WTC11 (cell line): ENCODE results near the gene KCNJ4. TPM values are rescaled to one million over a fixed set of nuclear protein-coding genes. Genes with fewer than 3 reads are reported as not detected.
A peak's percentile ranks its signal among the peaks of the same experiment; 100 is the strongest.

Source experiments
- ATAC-seq: fragments of 200-7000 bp; cut with Tn5 transposase; 2 replicates; pipeline ENCODE4 v1.10.0; 2021; ENCODE audit warnings: mild to moderate bottlenecking, moderate library complexity
- CTCF ChIA-PET: fragments of 300-600 bp; sonication (Branson Sonifier 250); formaldehyde crosslinking; loops from one replicate; lab custom pipeline; 2021; ENCODE audit warnings: antibody characterized with exemption; lab: Charles Lee
- POLR2A ChIA-PET: fragments of 350-600 bp; sonication (Branson Sonifier 250); formaldehyde crosslinking; loops from one replicate; lab custom pipeline; 2021; ENCODE audit warnings: antibody characterized with exemption; lab: Charles Lee
- DNase-seq: peaks from one replicate; pipeline ENCODE4 v3.0.0; 2021; ENCODE audit warnings: low spot score
- H3K27ac Mint-ChIP-seq: 2 replicates; pipeline ENCODE4 v1.8.0; 2021; ENCODE audit warnings: mixed read lengths
- H3K27me3 Mint-ChIP-seq: 2 replicates; pipeline ENCODE4 v1.8.0; 2021; ENCODE audit warnings: low read depth, mild to moderate bottlenecking, moderate library complexity, mixed read lengths
- H3K36me3 Mint-ChIP-seq: 2 replicates; pipeline ENCODE4 v1.8.0; 2021; ENCODE audit warnings: mixed read lengths
- H3K4me1 Mint-ChIP-seq: 2 replicates; pipeline ENCODE4 v1.8.0; 2022; ENCODE audit warnings: mixed read lengths
- H3K4me3 Mint-ChIP-seq: 2 replicates; pipeline ENCODE4 v1.8.0; 2021; ENCODE audit warnings: mild to moderate bottlenecking, moderate library complexity, mixed read lengths
- H3K9me3 Mint-ChIP-seq: 2 replicates; pipeline ENCODE4 v1.8.0; 2021; ENCODE audit warnings: mixed read lengths
- ATF3 ChIP-seq: sonication (generic); formaldehyde crosslinking; conservative IDR thresholded peaks from 2 replicates; pipeline ENCODE4 v1.8.1; 2022; ENCODE audit warnings: mild to moderate bottlenecking, missing genetic modification reagents
- CDX4 ChIP-seq: fragments of 250-450 bp; sonication (Bioruptor Pico); IDR thresholded peaks from 2 replicates; pipeline ENCODE4 v1.9.0; 2021; ENCODE audit warnings: moderate library complexity, mild to moderate bottlenecking, inconsistent platforms, borderline replicate concordance
- GRHL2 ChIP-seq: fragments of 250-450 bp; sonication (Bioruptor Pico); IDR thresholded peaks from 2 replicates; pipeline ENCODE4 v1.8.0; 2022; ENCODE audit warnings: mild to moderate bottlenecking, moderate library complexity; ENCODE audit not compliant: insufficient replicate concordance, severe bottlenecking
- MXD4 ChIP-seq: fragments of 250-450 bp; sonication (Bioruptor Pico); IDR thresholded peaks from 2 replicates; pipeline ENCODE4 v1.8.0; 2021; ENCODE audit warnings: mild to moderate bottlenecking, moderate library complexity, borderline replicate concordance
- MYBL2 ChIP-seq: sonication (generic); formaldehyde crosslinking; IDR thresholded peaks from 2 replicates; pipeline ENCODE4 v1.8.1; 2023; ENCODE audit warnings: mild to moderate bottlenecking, moderate library complexity, missing genetic modification reagents
- NFATC4 ChIP-seq: fragments of 250-450 bp; sonication (Bioruptor Pico); IDR thresholded peaks from 2 replicates; pipeline ENCODE4 v1.9.0; 2021; ENCODE audit warnings: mild to moderate bottlenecking
- PRRX2 ChIP-seq: fragments of 250-450 bp; sonication (Bioruptor Pico); IDR thresholded peaks from 2 replicates; pipeline ENCODE4 v1.8.0; 2021; ENCODE audit warnings: mild to moderate bottlenecking
- SMAD3 ChIP-seq: sonication (generic); formaldehyde crosslinking; IDR thresholded peaks from 2 replicates; pipeline ENCODE4 v1.8.0; 2022; ENCODE audit warnings: missing genetic modification reagents, mild to moderate bottlenecking, borderline replicate concordance
- SMAD4 ChIP-seq: sonication (generic); formaldehyde crosslinking; IDR thresholded peaks from 2 replicates; pipeline ENCODE4 v1.8.0; 2022; ENCODE audit warnings: mild to moderate bottlenecking, missing genetic modification reagents
- USF1 ChIP-seq: sonication (generic); formaldehyde crosslinking; IDR thresholded peaks from 2 replicates; pipeline ENCODE4 v1.8.0; 2022; ENCODE audit warnings: mild to moderate bottlenecking, missing genetic modification reagents
- ZBTB21 ChIP-seq: sonication (generic); formaldehyde crosslinking; IDR thresholded peaks from 2 replicates; pipeline ENCODE4 v1.8.1; 2023; ENCODE audit warnings: mild to moderate bottlenecking, missing genetic modification reagents, borderline replicate concordance
- ZNF138 ChIP-seq: sonication (generic); formaldehyde crosslinking; conservative IDR thresholded peaks from 2 replicates; pipeline ENCODE4 v1.8.1; 2022; ENCODE audit warnings: mild to moderate bottlenecking, moderate library complexity, missing genetic modification reagents
- total RNA-seq: library from RNA; stranded (reverse); gene quantifications from 3 replicates; pipeline ENCODE4 v1.2.3, GENCODE V29; 2021
- TF ChIP-seq, protein P1 (sequence below): fragments of 200-600 bp; IDR thresholded peaks from 2 replicates; pipeline ENCODE4 v1.8.0; 2022; ENCODE audit warnings: antibody characterized with exemption
- TF ChIP-seq, protein P2 (sequence below): sonication (generic); formaldehyde crosslinking; IDR thresholded peaks from 2 replicates; pipeline ENCODE4 v1.8.1; 2023; ENCODE audit warnings: mild to moderate bottlenecking, missing genetic modification reagents, moderate library complexity
- TF ChIP-seq, protein P3 (sequence below): sonication (generic); formaldehyde crosslinking; IDR thresholded peaks from 2 replicates; pipeline ENCODE4 v1.8.1; 2023; ENCODE audit warnings: mild to moderate bottlenecking, missing genetic modification reagents, borderline replicate concordance
- TF ChIP-seq, protein P4 (sequence below): fragments of 250-450 bp; sonication (Bioruptor Pico); IDR thresholded peaks from 2 replicates; pipeline ENCODE4 v1.9.0; 2021; ENCODE audit warnings: mild to moderate bottlenecking
- TF ChIP-seq, protein P5 (sequence below): sonication (generic); formaldehyde crosslinking; IDR thresholded peaks from 2 replicates; pipeline ENCODE4 v1.8.0; 2023; ENCODE audit warnings: missing genetic modification reagents, mild to moderate bottlenecking, borderline replicate concordance

KCNJ4 gene
- total RNA-seq, 1 experiment from 2014 or later = 3.1 TPM

DNA sequence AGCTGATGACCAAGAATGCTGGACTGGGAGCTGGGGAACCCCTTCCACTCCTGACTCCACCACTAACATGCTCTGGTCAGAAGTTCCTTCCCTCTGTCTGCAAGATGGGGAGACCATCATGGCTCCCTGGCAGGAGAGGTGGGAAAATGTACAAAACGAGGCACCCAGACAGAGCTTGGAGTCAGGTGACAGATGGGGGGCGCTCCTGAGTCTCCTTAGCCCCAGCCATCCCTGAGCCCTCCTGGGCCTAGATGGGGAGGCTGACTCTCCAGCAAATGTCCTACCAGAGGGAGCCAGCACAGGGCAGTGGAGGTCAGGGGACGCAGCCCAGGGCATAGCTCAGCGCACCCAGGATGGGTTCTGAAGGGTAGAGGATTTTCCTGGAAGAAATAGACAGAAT lies 20.0 kb downstream of the KCNJ4 start:
- peak; percentile 75 for DNase-seq
- ATAC-seq = peak; percentile 91
- TF ChIP-seq, protein P1, sequence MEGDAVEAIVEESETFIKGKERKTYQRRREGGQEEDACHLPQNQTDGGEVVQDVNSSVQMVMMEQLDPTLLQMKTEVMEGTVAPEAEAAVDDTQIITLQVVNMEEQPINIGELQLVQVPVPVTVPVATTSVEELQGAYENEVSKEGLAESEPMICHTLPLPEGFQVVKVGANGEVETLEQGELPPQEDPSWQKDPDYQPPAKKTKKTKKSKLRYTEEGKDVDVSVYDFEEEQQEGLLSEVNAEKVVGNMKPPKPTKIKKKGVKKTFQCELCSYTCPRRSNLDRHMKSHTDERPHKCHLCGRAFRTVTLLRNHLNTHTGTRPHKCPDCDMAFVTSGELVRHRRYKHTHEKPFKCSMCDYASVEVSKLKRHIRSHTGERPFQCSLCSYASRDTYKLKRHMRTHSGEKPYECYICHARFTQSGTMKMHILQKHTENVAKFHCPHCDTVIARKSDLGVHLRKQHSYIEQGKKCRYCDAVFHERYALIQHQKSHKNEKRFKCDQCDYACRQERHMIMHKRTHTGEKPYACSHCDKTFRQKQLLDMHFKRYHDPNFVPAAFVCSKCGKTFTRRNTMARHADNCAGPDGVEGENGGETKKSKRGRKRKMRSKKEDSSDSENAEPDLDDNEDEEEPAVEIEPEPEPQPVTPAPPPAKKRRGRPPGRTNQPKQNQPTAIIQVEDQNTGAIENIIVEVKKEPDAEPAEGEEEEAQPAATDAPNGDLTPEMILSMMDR = 0 out of 2 replicates have a peak, but pooled peaks have one; percentile 35
- TF ChIP-seq MXD4 (no peak), USF1 (CRISPR knock-in tag) (peak; percentile 49; the same call in 1 of the 2 replicates)
- TF ChIP-seq, protein P2, sequence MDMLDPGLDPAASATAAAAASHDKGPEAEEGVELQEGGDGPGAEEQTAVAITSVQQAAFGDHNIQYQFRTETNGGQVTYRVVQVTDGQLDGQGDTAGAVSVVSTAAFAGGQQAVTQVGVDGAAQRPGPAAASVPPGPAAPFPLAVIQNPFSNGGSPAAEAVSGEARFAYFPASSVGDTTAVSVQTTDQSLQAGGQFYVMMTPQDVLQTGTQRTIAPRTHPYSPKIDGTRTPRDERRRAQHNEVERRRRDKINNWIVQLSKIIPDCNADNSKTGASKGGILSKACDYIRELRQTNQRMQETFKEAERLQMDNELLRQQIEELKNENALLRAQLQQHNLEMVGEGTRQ (CRISPR knock-in tag) = peak; percentile 67

DNA sequence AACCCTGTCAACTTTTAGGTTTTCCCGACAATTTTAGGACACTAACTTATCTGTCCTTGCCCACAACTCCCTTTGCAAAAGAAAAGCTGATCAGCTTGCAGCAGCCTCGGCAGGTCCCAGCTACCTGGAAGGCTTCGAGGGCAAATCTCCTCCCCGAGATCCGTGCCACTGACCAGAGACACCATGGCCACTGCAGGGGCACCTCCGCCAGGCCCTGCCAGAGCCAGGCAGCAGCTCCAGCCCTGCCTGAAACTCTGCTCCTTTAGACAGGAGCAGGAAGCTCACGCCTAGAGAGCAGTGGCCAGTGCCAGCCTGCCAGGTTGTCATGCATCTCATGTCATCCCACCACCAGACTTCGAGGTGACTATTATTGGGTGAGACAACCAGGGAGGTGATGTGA lies 21.1 kb downstream of the KCNJ4 start:
- no peak overlapping the region for H3K27ac Mint-ChIP-seq
- TF ChIP-seq GRHL2 (CRISPR knock-in tag) (no peak), NFATC4 (CRISPR knock-in tag) (no peak), SMAD4 (CRISPR knock-in tag) (no peak), ZNF138 (CRISPR knock-in tag) (no peak), SMAD3 (CRISPR knock-in tag) (no peak), CDX4 (CRISPR knock-in tag) (no peak), MYBL2 (CRISPR knock-in tag) (no peak), USF1 (CRISPR knock-in tag) (no peak), ZBTB21 (CRISPR knock-in tag) (no peak), ATF3 (CRISPR knock-in tag) (no peak), PRRX2 (CRISPR knock-in tag) (no peak)
- TF ChIP-seq, protein P3, sequence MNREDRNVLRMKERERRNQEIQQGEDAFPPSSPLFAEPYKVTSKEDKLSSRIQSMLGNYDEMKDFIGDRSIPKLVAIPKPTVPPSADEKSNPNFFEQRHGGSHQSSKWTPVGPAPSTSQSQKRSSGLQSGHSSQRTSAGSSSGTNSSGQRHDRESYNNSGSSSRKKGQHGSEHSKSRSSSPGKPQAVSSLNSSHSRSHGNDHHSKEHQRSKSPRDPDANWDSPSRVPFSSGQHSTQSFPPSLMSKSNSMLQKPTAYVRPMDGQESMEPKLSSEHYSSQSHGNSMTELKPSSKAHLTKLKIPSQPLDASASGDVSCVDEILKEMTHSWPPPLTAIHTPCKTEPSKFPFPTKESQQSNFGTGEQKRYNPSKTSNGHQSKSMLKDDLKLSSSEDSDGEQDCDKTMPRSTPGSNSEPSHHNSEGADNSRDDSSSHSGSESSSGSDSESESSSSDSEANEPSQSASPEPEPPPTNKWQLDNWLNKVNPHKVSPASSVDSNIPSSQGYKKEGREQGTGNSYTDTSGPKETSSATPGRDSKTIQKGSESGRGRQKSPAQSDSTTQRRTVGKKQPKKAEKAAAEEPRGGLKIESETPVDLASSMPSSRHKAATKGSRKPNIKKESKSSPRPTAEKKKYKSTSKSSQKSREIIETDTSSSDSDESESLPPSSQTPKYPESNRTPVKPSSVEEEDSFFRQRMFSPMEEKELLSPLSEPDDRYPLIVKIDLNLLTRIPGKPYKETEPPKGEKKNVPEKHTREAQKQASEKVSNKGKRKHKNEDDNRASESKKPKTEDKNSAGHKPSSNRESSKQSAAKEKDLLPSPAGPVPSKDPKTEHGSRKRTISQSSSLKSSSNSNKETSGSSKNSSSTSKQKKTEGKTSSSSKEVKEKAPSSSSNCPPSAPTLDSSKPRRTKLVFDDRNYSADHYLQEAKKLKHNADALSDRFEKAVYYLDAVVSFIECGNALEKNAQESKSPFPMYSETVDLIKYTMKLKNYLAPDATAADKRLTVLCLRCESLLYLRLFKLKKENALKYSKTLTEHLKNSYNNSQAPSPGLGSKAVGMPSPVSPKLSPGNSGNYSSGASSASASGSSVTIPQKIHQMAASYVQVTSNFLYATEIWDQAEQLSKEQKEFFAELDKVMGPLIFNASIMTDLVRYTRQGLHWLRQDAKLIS (CRISPR knock-in tag) = no peak
- TF ChIP-seq, protein P4, sequence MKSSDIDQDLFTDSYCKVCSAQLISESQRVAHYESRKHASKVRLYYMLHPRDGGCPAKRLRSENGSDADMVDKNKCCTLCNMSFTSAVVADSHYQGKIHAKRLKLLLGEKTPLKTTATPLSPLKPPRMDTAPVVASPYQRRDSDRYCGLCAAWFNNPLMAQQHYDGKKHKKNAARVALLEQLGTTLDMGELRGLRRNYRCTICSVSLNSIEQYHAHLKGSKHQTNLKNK (CRISPR knock-in tag) = no peak
- TF ChIP-seq, protein P5, sequence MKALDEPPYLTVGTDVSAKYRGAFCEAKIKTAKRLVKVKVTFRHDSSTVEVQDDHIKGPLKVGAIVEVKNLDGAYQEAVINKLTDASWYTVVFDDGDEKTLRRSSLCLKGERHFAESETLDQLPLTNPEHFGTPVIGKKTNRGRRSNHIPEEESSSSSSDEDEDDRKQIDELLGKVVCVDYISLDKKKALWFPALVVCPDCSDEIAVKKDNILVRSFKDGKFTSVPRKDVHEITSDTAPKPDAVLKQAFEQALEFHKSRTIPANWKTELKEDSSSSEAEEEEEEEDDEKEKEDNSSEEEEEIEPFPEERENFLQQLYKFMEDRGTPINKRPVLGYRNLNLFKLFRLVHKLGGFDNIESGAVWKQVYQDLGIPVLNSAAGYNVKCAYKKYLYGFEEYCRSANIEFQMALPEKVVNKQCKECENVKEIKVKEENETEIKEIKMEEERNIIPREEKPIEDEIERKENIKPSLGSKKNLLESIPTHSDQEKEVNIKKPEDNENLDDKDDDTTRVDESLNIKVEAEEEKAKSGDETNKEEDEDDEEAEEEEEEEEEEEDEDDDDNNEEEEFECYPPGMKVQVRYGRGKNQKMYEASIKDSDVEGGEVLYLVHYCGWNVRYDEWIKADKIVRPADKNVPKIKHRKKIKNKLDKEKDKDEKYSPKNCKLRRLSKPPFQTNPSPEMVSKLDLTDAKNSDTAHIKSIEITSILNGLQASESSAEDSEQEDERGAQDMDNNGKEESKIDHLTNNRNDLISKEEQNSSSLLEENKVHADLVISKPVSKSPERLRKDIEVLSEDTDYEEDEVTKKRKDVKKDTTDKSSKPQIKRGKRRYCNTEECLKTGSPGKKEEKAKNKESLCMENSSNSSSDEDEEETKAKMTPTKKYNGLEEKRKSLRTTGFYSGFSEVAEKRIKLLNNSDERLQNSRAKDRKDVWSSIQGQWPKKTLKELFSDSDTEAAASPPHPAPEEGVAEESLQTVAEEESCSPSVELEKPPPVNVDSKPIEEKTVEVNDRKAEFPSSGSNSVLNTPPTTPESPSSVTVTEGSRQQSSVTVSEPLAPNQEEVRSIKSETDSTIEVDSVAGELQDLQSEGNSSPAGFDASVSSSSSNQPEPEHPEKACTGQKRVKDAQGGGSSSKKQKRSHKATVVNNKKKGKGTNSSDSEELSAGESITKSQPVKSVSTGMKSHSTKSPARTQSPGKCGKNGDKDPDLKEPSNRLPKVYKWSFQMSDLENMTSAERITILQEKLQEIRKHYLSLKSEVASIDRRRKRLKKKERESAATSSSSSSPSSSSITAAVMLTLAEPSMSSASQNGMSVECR (CRISPR knock-in tag) = no peak

More for the DNA sequence above, 20.0 kb downstream of the KCNJ4 start:
- POLR2A ChIA-PET = no interaction called here
- Mint-ChIP-seq H3K4me1 (0 out of 2 replicates have a peak, but pooled peaks cover 4% of the 10 kb centered on the region), H3K36me3 (no peaks in the 10 kb centered on the region), H3K9me3 (no peaks in the 10 kb centered on the region), H3K27me3 (peaks cover 2% of the 10 kb centered on the region; the same call in 1 of the 2 replicates), H3K27ac (no peak overlapping the region), H3K4me3 (no peak overlapping the region)
- CTCF ChIA-PET = interaction anchor here (0.5 to 4.7 kb wide), 27 partner anchors 8 to 345 kb away, joined by 3 to 54 read pairs (median 5); partner anchors contain the start of genes DMC1, KDELR3 and TOMM22

More for the DNA sequence above, 21.1 kb downstream of the KCNJ4 start:
- ATAC-seq (no peak), DNase-seq (no peak)
- ChIA-PET CTCF (interaction anchor here (0.9 to 4.7 kb wide), 10 partner anchors 10 to 286 kb away, joined by 3 to 54 read pairs (median 7); partner anchors contain the start of gene DMC1), POLR2A (no interaction called here)
- H3K9me3 Mint-ChIP-seq = no peaks in the 10 kb centered on the region
- H3K4me3 Mint-ChIP-seq = no peak overlapping the region
- H3K27me3 Mint-ChIP-seq = peaks cover 2% of the 10 kb centered on the region; the same call in 1 of the 2 replicates
- 0 out of 2 replicates have a peak, but pooled peaks cover 4% of the 10 kb centered on the region for H3K4me1 Mint-ChIP-seq
- no peaks in the 10 kb centered on the region for H3K36me3 Mint-ChIP-seq
